ENCODE results near the gene NXPH1. TPM values are rescaled to one million over a fixed set of nuclear protein-coding genes. Genes with fewer than 3 reads are reported as not detected.

Gene NXPH1
- total RNA-seq, 1 experiment from 2014 or later = not detected

- Histone ChIP-seq H3K9me3 (ENCODE audit: low read depth, low read length, poor library complexity, severe bottlenecking) (no peaks in the 10 kb centered on the region), H3K27me3 (replicated peaks; ENCODE audit: insufficient read depth, low read depth, low read length, poor library complexity) (no peaks in the 10 kb centered on the region), H3K4me3 (ENCODE audit: low read depth, low read length, poor library complexity, severe bottlenecking) (no peak overlapping the region), H3K27ac (ENCODE audit: low read depth, low read length, poor library complexity, severe bottlenecking) (no peak overlapping the region), H3K36me3 (ENCODE audit: insufficient read depth, low read length, poor library complexity, severe bottlenecking) (no peaks in the 10 kb centered on the region), H3K4me1 (ENCODE audit: insufficient read depth, low read length, poor library complexity, severe bottlenecking) (no peaks in the 10 kb centered on the region)
- TF ChIP-seq CTCF (conservative IDR thresholded peaks at IDR 0.05; ENCODE audit: low read depth, low read length) (no peak), EZH2 (IDR thresholded peaks at IDR 0.05; ENCODE audit: borderline replicate concordance, low read depth, low read length, poor library complexity, severe bottlenecking) (no peak)
- DNase-seq (ENCODE audit: low spot score) = no peak
- BruUV-seq (replicated peaks) = no TSS peak
- CTCF ChIA-PET = no interaction called here
- POLR2A ChIA-PET (ENCODE audit: low non-redundant PET) = no interaction called here
- intact Hi-C loops (cut with micrococcal nuclease; ENCODE audit: unreplicated experiment) = no loop called here
These were observed 149.3 kb downstream of the NXPH1 start for GRCh38 chr7:8582728-8583127.

- no peaks in the 10 kb centered on the region for H3K9me3 ChIP-seq (ENCODE audit: low read depth, low read length, poor library complexity, severe bottlenecking)
- ChIA-PET POLR2A (ENCODE audit: low non-redundant PET) (no interaction called here), CTCF (no interaction called here)
- no peak for DNase-seq (ENCODE audit: low spot score)
- no peak overlapping the region for H3K4me3 ChIP-seq (ENCODE audit: low read depth, low read length, poor library complexity, severe bottlenecking)
- H3K4me1 ChIP-seq (ENCODE audit: insufficient read depth, low read length, poor library complexity, severe bottlenecking) = no peaks in the 10 kb centered on the region
- H3K36me3 ChIP-seq (ENCODE audit: insufficient read depth, low read length, poor library complexity, severe bottlenecking) = no peaks in the 10 kb centered on the region
- BruUV-seq (replicated peaks) = no TSS peak
- no peak overlapping the region for H3K27ac ChIP-seq (ENCODE audit: low read depth, low read length, poor library complexity, severe bottlenecking)
- H3K27me3 ChIP-seq (replicated peaks; ENCODE audit: insufficient read depth, low read depth, low read length, poor library complexity) = no peaks in the 10 kb centered on the region
- intact Hi-C loops (cut with micrococcal nuclease; ENCODE audit: unreplicated experiment) = no loop called here
- TF ChIP-seq CTCF (conservative IDR thresholded peaks at IDR 0.05; ENCODE audit: low read depth, low read length) (no peak), EZH2 (IDR thresholded peaks at IDR 0.05; ENCODE audit: borderline replicate concordance, low read depth, low read length, poor library complexity, severe bottlenecking) (no peak)
These were observed 152.2 kb downstream of the NXPH1 start for GRCh38 chr7:8585591-8585990.

DNA sequence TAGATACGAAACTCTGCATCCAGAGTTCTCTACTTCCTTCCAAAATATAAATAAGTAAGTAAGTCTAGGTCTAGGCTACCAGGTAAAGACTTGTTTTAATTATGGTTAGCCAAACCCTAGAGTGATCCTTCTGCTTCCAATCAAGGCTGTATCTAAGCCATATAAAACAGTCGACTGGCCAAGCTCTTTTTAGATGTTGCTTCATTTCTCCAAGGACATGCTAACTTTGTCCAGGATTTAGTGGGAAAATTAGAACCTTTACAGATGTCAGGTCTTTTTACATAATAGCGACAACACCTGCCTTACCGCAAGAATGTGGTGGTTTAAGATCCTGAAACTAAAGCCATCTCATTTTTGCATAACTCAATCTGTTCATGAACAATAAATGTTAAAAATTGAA lies 156.8 kb downstream of the NXPH1 start:
- no peak for DNase-seq (ENCODE audit: low spot score)
- POLR2A ChIA-PET (ENCODE audit: low non-redundant PET) = no interaction called here
- intact Hi-C loops (cut with micrococcal nuclease; ENCODE audit: unreplicated experiment) = no loop called here
- no peak overlapping the region for H3K4me3 ChIP-seq (ENCODE audit: low read depth, low read length, poor library complexity, severe bottlenecking)
- no peaks in the 10 kb centered on the region for H3K27me3 ChIP-seq (replicated peaks; ENCODE audit: insufficient read depth, low read depth, low read length, poor library complexity)
- TF ChIP-seq CTCF (conservative IDR thresholded peaks at IDR 0.05; ENCODE audit: low read depth, low read length) (no peak), EZH2 (IDR thresholded peaks at IDR 0.05; ENCODE audit: borderline replicate concordance, low read depth, low read length, poor library complexity, severe bottlenecking) (no peak)
- no peaks in the 10 kb centered on the region for H3K36me3 ChIP-seq (ENCODE audit: insufficient read depth, low read length, poor library complexity, severe bottlenecking)
- no peaks in the 10 kb centered on the region for H3K4me1 ChIP-seq (ENCODE audit: insufficient read depth, low read length, poor library complexity, severe bottlenecking)
- H3K9me3 ChIP-seq (ENCODE audit: low read depth, low read length, poor library complexity, severe bottlenecking) = no peaks in the 10 kb centered on the region
- BruUV-seq (replicated peaks) = no TSS peak
- CTCF ChIA-PET = no interaction called here
- H3K27ac ChIP-seq (ENCODE audit: low read depth, low read length, poor library complexity, severe bottlenecking) = no peak overlapping the region

Data from A673 (cell line).